ENCODE data around the gene FAM13C. TPM values are rescaled to one million over a fixed set of nuclear protein-coding genes. Genes with fewer than 3 reads are reported as not detected.

Gene FAM13C
- total RNA-seq, 1 donor from 2014 or later, result 10.1 TPM

DNA sequence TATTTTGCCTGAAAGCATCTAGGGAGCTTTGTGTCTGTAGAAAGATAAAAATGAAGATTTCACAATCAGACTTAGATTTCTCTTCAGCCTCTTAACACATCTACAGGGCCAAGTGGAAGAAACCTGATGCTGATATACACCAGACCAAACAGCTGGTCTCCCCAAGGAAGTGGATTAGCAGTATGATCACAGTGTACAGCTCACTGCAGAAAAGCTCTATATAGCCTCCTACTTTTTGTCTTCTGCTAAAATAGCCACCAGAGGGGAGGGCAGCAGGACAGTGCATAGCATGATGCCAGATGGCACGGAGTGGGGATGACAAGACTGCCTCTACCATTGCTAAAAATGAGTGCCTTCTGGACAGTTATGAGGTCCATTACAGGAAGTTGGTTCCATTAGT, 16.0 kb downstream of the FAM13C start:
- Mint-ChIP-seq H3K4me3 (no peak overlapping the region), H3K27me3 (no peaks in the 10 kb centered on the region), H3K27ac (no peak overlapping the region), H3K9me3 (no peaks in the 10 kb centered on the region), H3K4me1 (ENCODE audit: unreplicated experiment) (no peaks in the 10 kb centered on the region), H3K36me3 (peaks cover 20% of the 10 kb centered on the region)
- TF ChIP-seq, protein P1, sequence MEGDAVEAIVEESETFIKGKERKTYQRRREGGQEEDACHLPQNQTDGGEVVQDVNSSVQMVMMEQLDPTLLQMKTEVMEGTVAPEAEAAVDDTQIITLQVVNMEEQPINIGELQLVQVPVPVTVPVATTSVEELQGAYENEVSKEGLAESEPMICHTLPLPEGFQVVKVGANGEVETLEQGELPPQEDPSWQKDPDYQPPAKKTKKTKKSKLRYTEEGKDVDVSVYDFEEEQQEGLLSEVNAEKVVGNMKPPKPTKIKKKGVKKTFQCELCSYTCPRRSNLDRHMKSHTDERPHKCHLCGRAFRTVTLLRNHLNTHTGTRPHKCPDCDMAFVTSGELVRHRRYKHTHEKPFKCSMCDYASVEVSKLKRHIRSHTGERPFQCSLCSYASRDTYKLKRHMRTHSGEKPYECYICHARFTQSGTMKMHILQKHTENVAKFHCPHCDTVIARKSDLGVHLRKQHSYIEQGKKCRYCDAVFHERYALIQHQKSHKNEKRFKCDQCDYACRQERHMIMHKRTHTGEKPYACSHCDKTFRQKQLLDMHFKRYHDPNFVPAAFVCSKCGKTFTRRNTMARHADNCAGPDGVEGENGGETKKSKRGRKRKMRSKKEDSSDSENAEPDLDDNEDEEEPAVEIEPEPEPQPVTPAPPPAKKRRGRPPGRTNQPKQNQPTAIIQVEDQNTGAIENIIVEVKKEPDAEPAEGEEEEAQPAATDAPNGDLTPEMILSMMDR (conservative IDR thresholded peaks at IDR 0.05), result no peak
- no peak for DNase-seq (ENCODE audit: extremely low spot score, unreplicated experiment)

DNA sequence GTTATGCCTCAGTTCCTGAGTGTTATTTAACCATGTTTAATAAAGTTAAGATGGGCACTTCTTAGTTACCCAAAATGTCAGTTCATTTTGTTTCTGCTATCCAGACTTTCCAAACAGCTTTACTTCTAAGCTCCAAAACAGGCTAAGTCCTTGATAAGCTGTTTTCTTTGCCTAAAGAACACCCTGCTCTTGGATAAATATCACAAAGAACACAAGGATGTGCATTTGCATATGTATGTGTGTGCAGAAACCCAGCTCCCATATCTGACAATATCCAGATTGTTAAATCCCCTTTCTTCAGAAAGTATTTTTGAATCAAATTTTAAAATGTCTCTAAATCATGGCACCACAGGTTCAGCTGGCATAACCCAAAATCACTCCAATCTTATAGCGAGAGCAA, 19.6 kb downstream of the FAM13C start:
- DNase-seq (ENCODE audit: extremely low spot score, unreplicated experiment), result no peak
- no peaks in the 10 kb centered on the region for H3K9me3 Mint-ChIP-seq
- no peak overlapping the region for H3K4me3 Mint-ChIP-seq
- no peaks in the 10 kb centered on the region for H3K4me1 Mint-ChIP-seq (ENCODE audit: unreplicated experiment)
- peaks cover 13% of the 10 kb centered on the region for H3K36me3 Mint-ChIP-seq
- H3K27ac Mint-ChIP-seq, result no peak overlapping the region
- no peaks in the 10 kb centered on the region for H3K27me3 Mint-ChIP-seq
- TF ChIP-seq, protein P1 (conservative IDR thresholded peaks at IDR 0.05), result no peak

DNA sequence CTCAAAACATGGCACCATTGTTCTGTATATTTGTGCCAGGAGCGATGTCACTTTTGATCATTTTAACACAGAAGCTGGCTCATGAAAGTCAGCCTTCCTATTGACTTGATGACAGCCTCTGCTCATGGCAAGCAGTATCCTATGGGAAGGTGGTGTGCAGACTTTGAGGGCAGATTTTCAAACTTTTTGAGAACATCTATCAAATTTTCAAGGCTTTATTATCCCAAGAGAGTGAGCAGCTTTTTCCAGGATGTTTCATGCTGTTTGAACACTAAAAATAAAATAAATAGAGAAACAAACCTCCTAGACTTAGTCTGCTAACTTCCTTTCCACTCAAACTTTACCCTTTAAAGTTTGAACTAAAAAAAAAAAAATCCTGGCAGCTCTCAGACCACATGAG, 20.3 kb downstream of the FAM13C start:
- Mint-ChIP-seq H3K4me3 (no peak overlapping the region), H3K9me3 (no peaks in the 10 kb centered on the region), H3K36me3 (peaks cover 13% of the 10 kb centered on the region), H3K27me3 (no peaks in the 10 kb centered on the region), H3K4me1 (ENCODE audit: unreplicated experiment) (peaks cover 4% of the 10 kb centered on the region), H3K27ac (no peak overlapping the region)
- no peak for DNase-seq (ENCODE audit: extremely low spot score, unreplicated experiment)
- TF ChIP-seq, protein P1 (conservative IDR thresholded peaks at IDR 0.05), result no peak

DNA sequence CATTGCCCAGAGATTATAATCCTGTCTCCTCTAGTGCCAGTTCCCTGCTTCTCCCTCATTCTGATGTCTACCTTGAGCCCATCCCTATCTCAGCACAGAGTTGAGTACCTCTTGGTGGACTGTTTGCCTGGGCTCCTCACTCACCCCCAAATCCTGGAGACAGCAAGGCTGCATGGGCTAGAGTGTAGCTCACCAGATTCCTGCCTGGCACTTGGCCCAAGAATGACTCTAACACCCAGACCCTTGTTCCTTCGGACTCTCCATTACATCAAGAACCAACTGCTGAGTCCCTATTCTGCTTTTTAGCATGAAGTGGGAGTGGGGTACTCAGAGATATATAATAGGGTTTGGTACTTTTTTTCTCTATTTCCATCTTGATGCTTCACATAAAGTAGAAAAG, 22.1 kb downstream of the FAM13C start:
- Mint-ChIP-seq H3K36me3 (peaks cover 7% of the 10 kb centered on the region), H3K4me3 (no peak overlapping the region), H3K27me3 (no peaks in the 10 kb centered on the region), H3K9me3 (no peaks in the 10 kb centered on the region), H3K4me1 (ENCODE audit: unreplicated experiment) (peaks cover 13% of the 10 kb centered on the region), H3K27ac (no peak overlapping the region)
- TF ChIP-seq, protein P1 (conservative IDR thresholded peaks at IDR 0.05), result no peak
- no peak for DNase-seq (ENCODE audit: extremely low spot score, unreplicated experiment)

DNA sequence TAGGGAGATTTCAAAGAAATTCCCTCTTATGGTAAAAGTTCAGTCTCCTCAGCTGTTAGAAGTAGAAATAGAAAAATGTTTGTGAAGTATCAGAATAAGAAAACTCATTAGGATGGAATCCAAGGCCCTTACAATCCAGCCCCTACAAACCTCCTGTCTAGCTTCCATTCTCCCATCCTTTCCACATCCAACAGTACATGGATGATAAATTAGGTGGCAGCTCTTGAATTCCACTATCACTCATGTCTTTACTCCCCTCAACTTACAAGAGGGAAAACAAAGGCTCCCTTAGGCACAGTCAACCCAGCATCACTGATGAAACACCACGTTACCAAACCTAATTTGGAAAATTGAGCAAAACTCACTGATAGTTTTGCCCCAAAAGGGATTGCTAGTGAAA, 23.0 kb downstream of the FAM13C start:
- Mint-ChIP-seq H3K4me3 (no peak overlapping the region), H3K27ac (no peak overlapping the region), H3K27me3 (no peaks in the 10 kb centered on the region), H3K36me3 (peaks cover 7% of the 10 kb centered on the region), H3K9me3 (no peaks in the 10 kb centered on the region), H3K4me1 (ENCODE audit: unreplicated experiment) (peaks cover 13% of the 10 kb centered on the region)
- TF ChIP-seq, protein P1 (conservative IDR thresholded peaks at IDR 0.05), result no peak
- DNase-seq (ENCODE audit: extremely low spot score, unreplicated experiment), result no peak

DNA sequence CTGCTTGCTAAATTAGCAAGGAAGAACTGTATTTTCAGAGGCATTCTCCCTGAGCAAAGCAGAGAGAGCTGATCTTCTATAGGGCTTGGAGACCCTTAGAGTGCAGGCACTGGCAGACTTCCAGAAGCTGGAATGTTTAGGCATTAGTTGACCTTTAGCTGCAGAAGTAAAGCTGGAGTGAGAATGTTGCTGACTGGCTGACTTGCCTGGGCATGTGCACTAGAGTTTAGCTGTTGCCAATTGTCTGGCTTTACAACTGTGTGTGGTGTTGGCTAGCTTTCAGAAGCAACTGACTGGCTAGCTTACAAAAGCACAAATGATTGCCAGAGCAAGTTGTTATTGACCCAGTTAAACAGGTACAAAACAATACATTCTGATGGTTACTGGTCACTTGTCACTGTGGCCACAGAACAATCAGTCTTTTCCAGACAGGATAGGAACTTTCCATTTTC, 25.1 kb downstream of the FAM13C start:
- no peak for DNase-seq (ENCODE audit: extremely low spot score, unreplicated experiment)

More for the DNA sequence above, 25.1 kb downstream of the FAM13C start:
- peak overlapping the region; percentile 51 for H3K4me3 Mint-ChIP-seq
- H3K9me3 Mint-ChIP-seq, result no peaks in the 10 kb centered on the region
- H3K4me1 Mint-ChIP-seq (ENCODE audit: unreplicated experiment), result peaks cover 13% of the 10 kb centered on the region
- H3K27ac Mint-ChIP-seq, result peak overlapping the region; percentile 51
- TF ChIP-seq, protein P1 (conservative IDR thresholded peaks at IDR 0.05), result no peak
- no peaks in the 10 kb centered on the region for H3K27me3 Mint-ChIP-seq
- H3K36me3 Mint-ChIP-seq, result peaks cover 4% of the 10 kb centered on the region

Data from type B pancreatic cell (in vitro differentiated cells).